H9 (cell line): ENCODE data around the gene ENO1. TPM values are rescaled to one million over a fixed set of nuclear protein-coding genes. Genes with fewer than 3 reads are reported as not detected.

Experiments
- DNase-seq: peaks from one replicate; pipeline ENCODE4 v3.0.0-alpha.2; 2017
- H2AFZ ChIP-seq: one replicate; pipeline ENCODE4 v1.6.1; 2013; ENCODE audit warnings: mild to moderate bottlenecking, low read length, control low read depth, moderate library complexity
- H2AK5ac ChIP-seq: 2 replicates; pipeline ENCODE4 v1.6.1; 2013; ENCODE audit warnings: low read length, control low read depth, mixed read lengths; ENCODE audit not compliant: insufficient read length
- H2BK120ac ChIP-seq: one replicate; pipeline ENCODE4 v1.6.1; 2013; ENCODE audit warnings: low read depth, mild to moderate bottlenecking, low read length, control low read depth, inconsistent platforms; ENCODE audit not compliant: poor library complexity, severe bottlenecking
- H2BK12ac ChIP-seq: 2 replicates; pipeline ENCODE4 v1.6.1; 2013; ENCODE audit warnings: low read length, control low read depth, mixed read lengths, low read depth; ENCODE audit not compliant: insufficient read length
- H2BK15ac ChIP-seq: 2 replicates; pipeline ENCODE4 v1.6.1; 2013; ENCODE audit warnings: low read depth, low read length, control low read depth
- H2BK20ac ChIP-seq: one replicate; pipeline ENCODE4 v1.6.1; 2013; ENCODE audit warnings: low read depth, mild to moderate bottlenecking, low read length, control low read depth, inconsistent platforms; ENCODE audit not compliant: poor library complexity, severe bottlenecking
- H2BK5ac ChIP-seq: 2 replicates; pipeline ENCODE4 v1.6.1; 2013; ENCODE audit warnings: low read length, control low read depth, mixed read lengths; ENCODE audit not compliant: insufficient read length
- H3K14ac ChIP-seq: 2 replicates; pipeline ENCODE4 v1.6.1; 2013; ENCODE audit warnings: low read length, control low read depth; ENCODE audit not compliant: insufficient read depth
- H3K18ac ChIP-seq: 2 replicates; pipeline ENCODE4 v1.6.1; 2013; ENCODE audit warnings: low read depth, mild to moderate bottlenecking, mixed read lengths, low read length, control low read depth; ENCODE audit not compliant: insufficient read length
- H3K23ac ChIP-seq: 2 replicates; pipeline ENCODE4 v1.6.1; 2013; ENCODE audit warnings: low read length, control low read depth, mixed read lengths, low read depth; ENCODE audit not compliant: insufficient read length
- H3K23me2 ChIP-seq: 2 replicates; pipeline ENCODE4 v1.6.1; 2013; ENCODE audit warnings: low read depth, mild to moderate bottlenecking, mixed read lengths, low read length, control low read depth; ENCODE audit not compliant: insufficient read length, poor library complexity, severe bottlenecking
- H3K27ac ChIP-seq: 2 replicates; pipeline ENCODE4 v1.5.1; 2013; ENCODE audit warnings: low read length, control low read depth, mixed read lengths, low read depth; ENCODE audit not compliant: insufficient read length
- H3K27me3 ChIP-seq: 2 replicates; pipeline ENCODE4 v1.6.1; 2013; ENCODE audit warnings: low read length, control low read depth, inconsistent platforms; ENCODE audit not compliant: insufficient read depth
- H3K4ac ChIP-seq: 2 replicates; pipeline ENCODE4 v1.6.1; 2013; ENCODE audit warnings: low read depth, mild to moderate bottlenecking, control low read depth, inconsistent platforms, low read length, moderate library complexity
- H3K4me1 ChIP-seq: 2 replicates; pipeline ENCODE4 v1.6.1; 2013; ENCODE audit warnings: low read length, control low read depth, inconsistent platforms; ENCODE audit not compliant: insufficient read depth
- H3K4me2 ChIP-seq: 2 replicates; pipeline ENCODE4 v1.6.1; 2013; ENCODE audit warnings: low read length, control low read depth, mixed read lengths; ENCODE audit not compliant: insufficient read length, insufficient read depth
- H3K56ac ChIP-seq: 2 replicates; pipeline ENCODE4 v1.6.1; 2013; ENCODE audit warnings: low read depth, mild to moderate bottlenecking, mixed read lengths, low read length, control low read depth; ENCODE audit not compliant: insufficient read length
- H3K79me1 ChIP-seq: 2 replicates; pipeline ENCODE4 v1.6.1; 2013; ENCODE audit warnings: low read depth, mild to moderate bottlenecking, moderate library complexity, low read length, control low read depth, inconsistent platforms; ENCODE audit not compliant: insufficient read depth, poor library complexity, severe bottlenecking
- H3K79me2 ChIP-seq: 2 replicates; pipeline ENCODE4 v1.6.1; 2013; ENCODE audit warnings: low read length, control low read depth, inconsistent platforms; ENCODE audit not compliant: insufficient read depth
- H3K9ac ChIP-seq: 2 replicates; pipeline ENCODE4 v1.6.1; 2013; ENCODE audit warnings: low read length, control low read depth, mixed read lengths; ENCODE audit not compliant: insufficient read length; ENCODE audit errors: extremely low read depth
- H3K9me3 ChIP-seq: one replicate; pipeline ENCODE4 v1.6.1; 2013; ENCODE audit warnings: low read depth, low read length, inconsistent platforms; ENCODE audit not compliant: control insufficient read depth
- H3T11ph ChIP-seq: one replicate; pipeline ENCODE4 v1.6.1; 2013; ENCODE audit warnings: mild to moderate bottlenecking, low read length, control low read depth, inconsistent platforms
- H4K20me1 ChIP-seq: one replicate; pipeline ENCODE4 v1.6.1; 2013; ENCODE audit not compliant: control insufficient read depth, insufficient read length, insufficient read depth
- H4K5ac ChIP-seq: 2 replicates; pipeline ENCODE4 v1.6.1; 2013; ENCODE audit warnings: low read depth, mild to moderate bottlenecking, mixed read lengths, low read length, control low read depth; ENCODE audit not compliant: insufficient read length
- H4K8ac ChIP-seq: replicated peaks from 2 replicates; pipeline ENCODE4 v1.6.1; 2013; ENCODE audit warnings: low read length, control low read depth, mixed read lengths, low read depth; ENCODE audit not compliant: insufficient read length
- H4K91ac ChIP-seq: 2 replicates; pipeline ENCODE4 v1.6.1; 2013; ENCODE audit warnings: low read depth, mild to moderate bottlenecking, moderate library complexity, mixed read lengths, low read length, control low read depth; ENCODE audit not compliant: insufficient read length
- H3K27ac Mint-ChIP-seq, 3 experiments: 2 replicates in 2 of 3; 3 replicates in 1 of 3; pipeline ENCODE4 v1.8.0; 2020 to 2021; ENCODE audit warnings: mixed read lengths in 3 of 3, mild to moderate bottlenecking in 1 of 3, moderate library complexity in 1 of 3
- H3K27me3 Mint-ChIP-seq: 2 replicates; pipeline ENCODE4 v1.8.0; 2021; ENCODE audit warnings: low read depth, mild to moderate bottlenecking, moderate library complexity, mixed read lengths
- H3K36me3 Mint-ChIP-seq, 3 experiments: 2 replicates in 2 of 3; 3 replicates in 1 of 3; pipeline ENCODE4 v1.8.0; 2020 to 2021; ENCODE audit warnings: low read depth in 3 of 3, mixed read lengths in 3 of 3; ENCODE audit not compliant: insufficient read depth in 1 of 3
- H3K4me1 Mint-ChIP-seq, 2 experiments: 2 replicates each; pipeline ENCODE4 v1.8.0; 2020; ENCODE audit warnings: mixed read lengths in 2 of 2
- H3K4me3 Mint-ChIP-seq, 2 experiments: 2 replicates in 1 of 2; 3 replicates in 1 of 2; pipeline ENCODE4 v1.8.0; 2020 to 2021; ENCODE audit warnings: mild to moderate bottlenecking in 2 of 2, mixed read lengths in 2 of 2, moderate library complexity in 1 of 2
- H3K9me3 Mint-ChIP-seq, 2 experiments: 2 replicates in 1 of 2; 3 replicates in 1 of 2; pipeline ENCODE4 v1.8.0; 2020; ENCODE audit warnings: mild to moderate bottlenecking in 2 of 2, mixed read lengths in 2 of 2, moderate library complexity in 1 of 2
- WGBS: extraction: QIAGEN DNeasy Blood & Tissue Kit; methylation state at CpG from one replicate; pipeline ENCODE4 v1.1.7; 2013; ENCODE audit warnings: missing lambda C conversion rate, low lambda C conversion rate, mixed read lengths; ENCODE audit not compliant: insufficient read length; ENCODE audit errors: extremely low coverage; 5-methylcytosine and 5-hydroxymethylcytosine counted together
- total RNA-seq: library from RNA; stranded (reverse); gene quantifications from 2 replicates; pipeline ENCODE4 v1.2.1, GENCODE V29; 2021
- TF ChIP-seq, protein P1 (sequence below): fragments of 200-600 bp; sonication (generic); conservative IDR thresholded peaks from 3 replicates; pipeline ENCODE4 v1.8.0; 2021; ENCODE audit warnings: antibody characterized with exemption, mild to moderate bottlenecking

The ENO1 gene
- total RNA-seq, 1 experiment from 2014 or later, result 1,781 TPM

GRCh38 chr1:8867878-8868567 lies 10.5 kb downstream of the ENO1 start:
- H3K56ac ChIP-seq, result no peak overlapping the region
- peaks cover 50 to 67% of the 10 kb centered on the region in 2 experiments for H3K4me1 Mint-ChIP-seq
- no peak overlapping the region for H2BK5ac ChIP-seq
- no peaks in the 10 kb centered on the region for H3K27me3 Mint-ChIP-seq
- H3K79me2 ChIP-seq, result peaks cover 3% of the 10 kb centered on the region; the same call in 1 of the 2 replicates
- no peak overlapping the region for H3K18ac ChIP-seq
- no peak for DNase-seq
- no peak overlapping the region for H2BK20ac ChIP-seq
- no peak overlapping the region for H3T11ph ChIP-seq
- no peak overlapping the region for H2BK120ac ChIP-seq
- H2AK5ac ChIP-seq, result no peak overlapping the region
- no peak overlapping the region for H2BK12ac ChIP-seq
- no peaks in the 10 kb centered on the region for H3K9me3 ChIP-seq
- no peaks in the 10 kb centered on the region for H3K23me2 ChIP-seq
- no peak overlapping the region for H3K4me3 Mint-ChIP-seq
- no peak overlapping the region for H3K27ac ChIP-seq
- H2AFZ ChIP-seq, result no peak overlapping the region
- no peaks in the 10 kb centered on the region for H3K27me3 ChIP-seq
- no peak overlapping the region for H2BK15ac ChIP-seq
- H3K4me2 ChIP-seq, result no peak overlapping the region
- no peak overlapping the region for H3K14ac ChIP-seq
- TF ChIP-seq, protein P1, sequence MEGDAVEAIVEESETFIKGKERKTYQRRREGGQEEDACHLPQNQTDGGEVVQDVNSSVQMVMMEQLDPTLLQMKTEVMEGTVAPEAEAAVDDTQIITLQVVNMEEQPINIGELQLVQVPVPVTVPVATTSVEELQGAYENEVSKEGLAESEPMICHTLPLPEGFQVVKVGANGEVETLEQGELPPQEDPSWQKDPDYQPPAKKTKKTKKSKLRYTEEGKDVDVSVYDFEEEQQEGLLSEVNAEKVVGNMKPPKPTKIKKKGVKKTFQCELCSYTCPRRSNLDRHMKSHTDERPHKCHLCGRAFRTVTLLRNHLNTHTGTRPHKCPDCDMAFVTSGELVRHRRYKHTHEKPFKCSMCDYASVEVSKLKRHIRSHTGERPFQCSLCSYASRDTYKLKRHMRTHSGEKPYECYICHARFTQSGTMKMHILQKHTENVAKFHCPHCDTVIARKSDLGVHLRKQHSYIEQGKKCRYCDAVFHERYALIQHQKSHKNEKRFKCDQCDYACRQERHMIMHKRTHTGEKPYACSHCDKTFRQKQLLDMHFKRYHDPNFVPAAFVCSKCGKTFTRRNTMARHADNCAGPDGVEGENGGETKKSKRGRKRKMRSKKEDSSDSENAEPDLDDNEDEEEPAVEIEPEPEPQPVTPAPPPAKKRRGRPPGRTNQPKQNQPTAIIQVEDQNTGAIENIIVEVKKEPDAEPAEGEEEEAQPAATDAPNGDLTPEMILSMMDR, result no peak
- peaks cover 6% of the 10 kb centered on the region for H3K79me1 ChIP-seq
- H4K8ac ChIP-seq, result no peak overlapping the region
- peak overlapping the region in 2 of 3 experiments; percentile 0 to 72; a peak in 3 of 7 replicates for H3K27ac Mint-ChIP-seq
- no peak overlapping the region for H4K91ac ChIP-seq
- no CpG with 5 or more reads among the region's 5 CpGs for WGBS
- H3K4me1 ChIP-seq, result peaks cover 3% of the 10 kb centered on the region; the same call in 1 of the 2 replicates
- H3K36me3 Mint-ChIP-seq, result peaks cover 85 to 97% (median 97%) of the 10 kb centered on the region in 3 experiments
- H3K9me3 Mint-ChIP-seq, result no peaks in the 10 kb centered on the region
- no peak overlapping the region for H3K23ac ChIP-seq
- H3K9ac ChIP-seq, result no peak overlapping the region
- no peaks in the 10 kb centered on the region for H4K20me1 ChIP-seq
- H4K5ac ChIP-seq, result no peak overlapping the region
- no peak overlapping the region for H3K4ac ChIP-seq
